Astrocyte of the cerebellum (primary cell): ENCODE results near the gene ATG13.

Experiments used
- DNase-seq: peaks from one replicate; pipeline ENCODE4 v3.0.0-alpha.2; 2011; ENCODE audit warnings: low read depth
- H3K4me3 ChIP-seq: 2 replicates; pipeline ENCODE4 v1.5.1; 2011; ENCODE audit warnings: mild to moderate bottlenecking, low read depth, low read length, moderate library complexity
- in situ Hi-C: cut with HindIII; loops from 2 replicates; pipeline ENCODE4 v1.10.0; 2017; ENCODE audit warnings: low sequenced_read_pairs
- TF ChIP-seq, protein P1 (sequence below): IDR thresholded peaks from 2 replicates; pipeline ENCODE4 v1.5.1; 2012; ENCODE audit warnings: low read length, low read depth, moderate library complexity, mild to moderate bottlenecking; ENCODE audit errors: missing control alignments

ATG13 gene

DNA sequence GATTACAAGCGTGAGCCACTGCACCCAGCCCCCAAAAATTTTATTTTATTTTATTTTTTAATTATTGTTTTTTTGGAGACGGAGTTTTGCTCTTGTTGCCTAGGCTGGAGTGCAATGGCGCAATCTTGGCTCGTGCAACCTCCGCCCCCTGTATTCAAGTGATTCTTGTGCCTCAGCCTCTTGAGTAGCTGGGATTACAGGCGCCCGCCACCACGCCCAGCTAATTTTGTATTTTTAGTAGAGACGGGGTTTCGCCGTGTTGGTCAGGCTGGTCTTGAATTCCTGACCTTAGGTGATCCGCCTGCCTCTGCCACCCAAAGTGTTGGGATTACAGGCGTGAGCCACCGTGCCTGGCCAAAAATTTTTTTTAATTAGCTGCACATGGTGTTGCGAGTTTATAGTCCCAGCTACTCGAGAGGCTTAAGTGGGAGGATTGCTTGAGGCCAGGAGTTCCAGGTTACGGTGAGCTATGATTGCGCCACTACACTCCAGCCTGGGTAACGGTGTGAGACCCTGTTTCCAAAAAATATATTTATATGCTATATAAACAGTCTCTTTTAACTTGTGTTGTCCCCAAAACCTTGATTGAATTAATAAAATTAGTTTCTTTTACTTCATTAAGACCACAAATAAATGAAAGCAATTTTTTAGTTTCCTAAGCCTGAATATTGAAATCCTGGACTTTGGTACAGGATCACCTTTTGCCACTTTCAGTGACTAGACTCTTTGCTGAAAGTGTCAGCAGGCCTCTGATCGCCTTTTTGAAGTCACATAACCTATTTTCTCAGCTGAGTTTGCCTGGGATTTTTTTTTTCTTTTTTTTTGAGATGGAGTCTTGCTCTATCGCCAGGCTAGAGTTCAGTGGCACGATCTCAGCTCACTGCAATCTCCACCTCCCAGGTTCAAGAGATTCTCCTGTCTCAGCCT, 16.2 kb downstream of the ATG13 start:
- in situ Hi-C loops, result no loop called here
- TF ChIP-seq, protein P1, sequence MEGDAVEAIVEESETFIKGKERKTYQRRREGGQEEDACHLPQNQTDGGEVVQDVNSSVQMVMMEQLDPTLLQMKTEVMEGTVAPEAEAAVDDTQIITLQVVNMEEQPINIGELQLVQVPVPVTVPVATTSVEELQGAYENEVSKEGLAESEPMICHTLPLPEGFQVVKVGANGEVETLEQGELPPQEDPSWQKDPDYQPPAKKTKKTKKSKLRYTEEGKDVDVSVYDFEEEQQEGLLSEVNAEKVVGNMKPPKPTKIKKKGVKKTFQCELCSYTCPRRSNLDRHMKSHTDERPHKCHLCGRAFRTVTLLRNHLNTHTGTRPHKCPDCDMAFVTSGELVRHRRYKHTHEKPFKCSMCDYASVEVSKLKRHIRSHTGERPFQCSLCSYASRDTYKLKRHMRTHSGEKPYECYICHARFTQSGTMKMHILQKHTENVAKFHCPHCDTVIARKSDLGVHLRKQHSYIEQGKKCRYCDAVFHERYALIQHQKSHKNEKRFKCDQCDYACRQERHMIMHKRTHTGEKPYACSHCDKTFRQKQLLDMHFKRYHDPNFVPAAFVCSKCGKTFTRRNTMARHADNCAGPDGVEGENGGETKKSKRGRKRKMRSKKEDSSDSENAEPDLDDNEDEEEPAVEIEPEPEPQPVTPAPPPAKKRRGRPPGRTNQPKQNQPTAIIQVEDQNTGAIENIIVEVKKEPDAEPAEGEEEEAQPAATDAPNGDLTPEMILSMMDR, result no peak
- no peak for DNase-seq
- no peak overlapping the region for H3K4me3 ChIP-seq

DNA sequence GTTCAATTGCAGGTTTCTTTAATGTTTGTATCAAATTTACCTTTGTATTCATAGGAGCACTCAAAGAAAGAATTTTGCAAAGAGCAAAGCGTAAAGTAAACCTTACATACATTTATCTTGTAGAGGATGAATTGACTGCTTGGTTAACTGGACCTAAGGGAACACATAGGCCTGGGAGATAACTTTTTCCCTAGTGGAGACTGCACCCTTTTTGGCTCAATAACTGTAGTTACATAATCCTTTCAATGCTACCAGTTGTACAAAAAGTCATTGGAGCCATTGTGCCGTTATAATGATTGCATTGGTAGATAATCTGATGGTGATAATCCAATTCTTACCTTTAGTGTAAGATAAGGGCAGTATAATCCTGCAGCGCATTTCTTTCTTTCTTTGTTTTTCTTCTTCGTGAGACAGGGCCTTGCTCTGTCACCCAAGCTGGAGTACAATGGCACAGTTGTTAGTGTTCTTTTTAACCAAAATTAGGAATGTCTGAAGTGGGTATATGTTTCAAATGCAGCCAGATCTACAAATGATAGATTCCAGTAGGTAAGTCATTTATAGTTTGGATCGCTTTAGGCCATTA, 18.3 kb downstream of the ATG13 start:
- DNase-seq, result no peak
- no peak overlapping the region for H3K4me3 ChIP-seq
- in situ Hi-C loops, result no loop called here

DNA sequence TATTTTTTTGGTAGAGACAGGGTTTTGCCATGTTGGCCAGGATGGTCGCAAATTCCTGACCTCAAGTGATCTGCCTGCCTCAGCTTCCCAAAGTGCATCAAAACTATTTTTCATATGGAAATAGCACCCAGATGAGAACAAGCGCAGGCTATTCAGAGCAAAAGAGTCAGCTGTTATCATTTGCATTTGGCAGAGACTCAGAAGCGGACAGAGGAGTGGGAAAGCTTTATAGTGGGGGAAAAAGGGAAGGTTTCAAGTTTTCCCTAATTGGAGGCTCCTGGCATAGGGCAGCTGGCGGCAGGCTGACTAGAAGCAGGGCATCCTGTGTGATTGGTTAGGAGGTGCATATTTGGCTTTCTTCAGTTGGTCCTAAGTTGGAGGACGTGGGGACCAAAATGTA, 20.2 kb downstream of the ATG13 start:
- in situ Hi-C loops, result no loop called here
- H3K4me3 ChIP-seq, result no peak overlapping the region
- DNase-seq, result no peak
- TF ChIP-seq, protein P1, result no peak

More for the DNA sequence above, 18.3 kb downstream of the ATG13 start:
- TF ChIP-seq, protein P1, result no peak

DNA sequence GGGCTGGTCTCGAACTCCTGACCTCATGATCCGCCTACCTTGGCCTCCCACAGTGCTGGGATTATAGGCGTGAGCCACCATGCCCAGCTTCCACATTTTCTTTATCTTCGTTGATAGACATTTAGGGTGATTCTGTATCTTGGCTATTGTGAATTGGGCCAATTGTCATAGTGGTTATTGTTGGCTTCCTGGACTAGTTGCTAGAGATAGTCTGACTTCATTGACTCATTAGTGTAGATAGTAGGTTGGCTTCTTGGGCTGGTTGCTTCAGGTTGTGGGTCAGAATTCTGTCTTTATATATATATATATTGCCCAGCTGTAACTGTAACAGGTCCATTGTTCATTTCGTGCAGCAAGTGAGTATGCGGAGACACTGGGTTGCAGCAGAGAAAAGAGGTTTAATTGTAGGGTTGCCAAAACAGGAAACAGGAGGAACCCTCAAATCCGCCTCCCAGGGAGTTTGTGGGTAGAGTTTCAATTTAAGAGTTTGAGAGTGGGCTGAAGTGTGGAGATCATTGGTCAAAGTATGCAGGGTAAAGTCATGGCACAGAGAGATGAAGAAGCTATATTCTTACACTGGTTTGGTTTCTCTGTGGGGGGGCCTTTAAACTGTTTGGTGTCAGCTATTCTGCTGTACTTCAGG, 22.0 kb downstream of the ATG13 start:
- in situ Hi-C loops, result no loop called here
- no peak overlapping the region for H3K4me3 ChIP-seq
- DNase-seq, result no peak
- TF ChIP-seq, protein P1, result no peak

DNA sequence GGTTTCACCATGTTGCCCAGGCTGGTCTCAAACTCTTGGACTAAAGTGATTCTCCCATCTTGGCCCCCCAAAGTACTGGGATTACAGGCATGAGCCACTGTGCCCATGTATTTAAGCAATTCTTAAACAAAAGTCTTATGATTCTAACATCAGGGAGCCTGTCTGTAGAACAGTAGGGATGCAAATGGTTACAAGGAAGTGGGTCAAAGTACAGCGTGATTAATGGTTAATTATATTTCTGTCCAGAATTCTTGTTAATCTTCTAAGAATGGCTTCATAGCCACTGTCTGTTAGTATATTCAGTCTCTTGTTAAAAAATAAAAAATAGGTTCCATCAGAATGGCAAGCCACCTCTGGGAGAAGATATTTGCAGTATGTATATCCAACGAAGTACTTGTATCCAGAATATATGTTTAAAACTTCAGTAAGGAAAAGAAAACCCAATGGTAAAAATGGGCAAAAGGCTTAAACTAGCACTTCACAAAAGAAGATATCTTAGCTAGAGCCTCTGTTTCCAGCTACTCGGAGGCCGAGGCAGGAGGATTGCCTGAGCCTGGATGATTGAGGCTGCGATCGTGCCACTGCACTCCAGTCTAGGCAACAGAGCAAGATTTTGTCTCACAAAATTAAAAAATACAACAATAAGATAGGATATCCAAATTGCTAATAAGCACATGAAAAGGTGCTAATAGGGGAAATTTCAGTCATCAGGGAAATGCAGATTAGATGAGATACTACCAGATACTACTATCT, 22.9 kb downstream of the ATG13 start:
- in situ Hi-C loops, result no loop called here
- TF ChIP-seq, protein P1, result no peak
- no peak for DNase-seq
- no peak overlapping the region for H3K4me3 ChIP-seq

DNA sequence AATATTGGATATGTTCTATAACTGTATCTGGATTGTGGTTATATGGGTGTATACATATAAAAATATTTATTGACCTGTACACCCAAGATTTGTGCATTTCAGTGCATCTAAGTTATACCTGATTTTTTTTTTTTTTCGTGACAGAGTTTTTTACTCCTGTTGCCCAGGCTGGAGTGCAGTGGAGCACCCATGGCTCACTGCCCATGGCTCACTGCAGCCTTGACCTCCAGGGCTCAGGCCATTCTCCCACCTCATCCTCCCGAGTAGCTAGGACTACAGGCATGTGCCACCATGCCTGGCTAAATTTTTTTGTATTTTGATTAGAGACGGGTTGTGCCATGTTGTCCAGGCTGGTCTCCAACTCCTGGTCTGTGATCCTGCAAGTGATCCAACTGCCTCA, 24.3 kb downstream of the ATG13 start:
- in situ Hi-C loops, result no loop called here
- no peak overlapping the region for H3K4me3 ChIP-seq
- TF ChIP-seq, protein P1, result no peak
- no peak for DNase-seq
